Measurements from ENCODE around the gene PRKCE. TPM values are rescaled to one million over a fixed set of nuclear protein-coding genes. Genes with fewer than 3 reads are reported as not detected.

The PRKCE gene
- total and polyA plus RNA-seq, 11 donors: 4.1 to 22.3 (median 16.2) TPM

DNA sequence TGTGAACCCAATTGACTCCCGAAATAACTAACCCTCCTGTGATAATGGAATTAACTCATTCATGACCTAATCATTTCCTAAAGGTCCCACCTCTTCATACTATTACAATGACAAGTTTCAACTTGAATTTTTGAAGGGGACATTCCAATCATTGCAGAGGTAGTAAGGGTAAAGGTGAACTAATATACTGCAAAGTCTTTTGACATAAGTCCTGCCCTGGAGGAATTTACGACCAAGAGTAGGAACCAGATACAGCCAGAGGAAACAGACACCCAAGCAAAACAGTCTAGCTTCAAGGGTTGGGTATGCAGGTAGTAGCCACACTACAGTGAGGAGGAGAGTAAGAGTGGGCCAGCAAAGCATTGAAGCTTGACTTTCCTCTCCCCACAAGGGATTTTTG is 39.2 kb upstream of the PRKCE start:
- 54 to 65% (median 60%) methylated on average over 2 of the region's 2 CpGs for WGBS, 4 donors
- H3K4me1 ChIP-seq: peaks cover 0 to 17% (median 13%) of the 10 kb centered on the region in 12 donors
- intact Hi-C loops (cut with DNase I): no loop called here
- TF ChIP-seq, protein P1, sequence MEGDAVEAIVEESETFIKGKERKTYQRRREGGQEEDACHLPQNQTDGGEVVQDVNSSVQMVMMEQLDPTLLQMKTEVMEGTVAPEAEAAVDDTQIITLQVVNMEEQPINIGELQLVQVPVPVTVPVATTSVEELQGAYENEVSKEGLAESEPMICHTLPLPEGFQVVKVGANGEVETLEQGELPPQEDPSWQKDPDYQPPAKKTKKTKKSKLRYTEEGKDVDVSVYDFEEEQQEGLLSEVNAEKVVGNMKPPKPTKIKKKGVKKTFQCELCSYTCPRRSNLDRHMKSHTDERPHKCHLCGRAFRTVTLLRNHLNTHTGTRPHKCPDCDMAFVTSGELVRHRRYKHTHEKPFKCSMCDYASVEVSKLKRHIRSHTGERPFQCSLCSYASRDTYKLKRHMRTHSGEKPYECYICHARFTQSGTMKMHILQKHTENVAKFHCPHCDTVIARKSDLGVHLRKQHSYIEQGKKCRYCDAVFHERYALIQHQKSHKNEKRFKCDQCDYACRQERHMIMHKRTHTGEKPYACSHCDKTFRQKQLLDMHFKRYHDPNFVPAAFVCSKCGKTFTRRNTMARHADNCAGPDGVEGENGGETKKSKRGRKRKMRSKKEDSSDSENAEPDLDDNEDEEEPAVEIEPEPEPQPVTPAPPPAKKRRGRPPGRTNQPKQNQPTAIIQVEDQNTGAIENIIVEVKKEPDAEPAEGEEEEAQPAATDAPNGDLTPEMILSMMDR (IDR thresholded peaks at IDR 0.05): no peak
- TF ChIP-seq POLR2A (IDR thresholded peaks at IDR 0.05): no peak
- H3K36me3 ChIP-seq: no peaks in the 10 kb centered on the region
- no peak overlapping the region for H3K4me3 ChIP-seq
- DNase-seq (no peak), ATAC-seq (no peak)
- H3K9me3 ChIP-seq: no peaks in the 10 kb centered on the region
- no peaks in the 10 kb centered on the region for H3K27me3 ChIP-seq
- no peak overlapping the region for H3K27ac ChIP-seq

DNA sequence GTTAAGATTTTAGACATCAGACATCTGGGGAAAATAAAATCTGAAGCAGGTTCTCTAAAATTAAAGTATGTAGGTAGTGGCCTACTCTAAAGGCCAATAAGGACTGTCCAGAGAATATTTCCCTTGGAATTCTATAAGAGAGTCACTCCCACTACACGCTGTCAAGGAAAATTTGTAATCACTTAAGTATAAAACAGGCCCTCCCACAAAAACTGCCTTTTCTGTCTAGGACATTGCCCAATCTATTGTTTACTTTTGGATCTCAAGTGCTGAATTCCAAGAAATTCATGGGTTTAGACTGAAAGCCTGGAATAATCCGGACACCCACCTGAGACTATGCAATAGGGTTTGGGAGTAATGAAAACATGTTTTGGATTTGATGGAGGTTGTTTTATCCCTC is 38.7 kb upstream of the PRKCE start:
- WGBS, 4 donors: 80 to 87% (median 85%) methylated on average over 2 of the region's 2 CpGs
- H3K36me3 ChIP-seq: no peaks in the 10 kb centered on the region
- H3K4me3 ChIP-seq: no peak overlapping the region
- no peaks in the 10 kb centered on the region for H3K27me3 ChIP-seq
- no peak overlapping the region for H3K27ac ChIP-seq
- intact Hi-C loops (cut with DNase I): no loop called here
- TF ChIP-seq, protein P1 (IDR thresholded peaks at IDR 0.05): no peak
- TF ChIP-seq POLR2A (IDR thresholded peaks at IDR 0.05): no peak
- ATAC-seq (no peak), DNase-seq (no peak)
- no peaks in the 10 kb centered on the region for H3K9me3 ChIP-seq
- peaks cover 0 to 16% (median 12%) of the 10 kb centered on the region in 12 donors for H3K4me1 ChIP-seq

DNA sequence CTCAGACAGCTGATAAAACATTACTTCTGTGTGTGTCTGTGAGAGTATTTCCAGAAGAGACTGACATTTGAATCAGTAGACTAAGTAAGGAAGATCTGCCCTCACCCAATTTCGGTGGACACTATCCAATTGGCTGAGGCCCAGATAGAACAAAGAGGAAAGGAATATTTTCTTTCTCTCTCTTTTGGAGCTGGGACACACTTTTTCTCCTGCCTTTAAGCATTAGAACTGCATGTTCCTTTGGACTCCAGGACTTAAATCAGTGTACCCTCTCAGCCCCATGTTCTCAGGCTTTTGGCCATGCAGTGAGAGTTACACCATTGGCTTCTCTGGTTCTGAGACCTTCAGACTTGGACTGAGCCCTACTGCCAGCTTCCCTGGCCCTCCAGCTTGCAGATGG is 37.1 kb upstream of the PRKCE start:
- Histone ChIP-seq H3K9me3 (no peaks in the 10 kb centered on the region), H3K4me3 (no peak overlapping the region), H3K27me3 (no peaks in the 10 kb centered on the region), H3K36me3 (no peaks in the 10 kb centered on the region), H3K4me1 (peaks cover 0 to 16% (median 11%) of the 10 kb centered on the region in 12 donors), H3K27ac (peak overlapping the region in 1 of 12 donors; percentile 5)
- no peak for ATAC-seq
- TF ChIP-seq POLR2A (IDR thresholded peaks at IDR 0.05): no peak
- TF ChIP-seq, protein P1 (IDR thresholded peaks at IDR 0.05): no peak
- intact Hi-C loops (cut with DNase I): no loop called here
- WGBS, 4 donors: 36 to 60% (median 48%) methylated on average over 1 of the region's 1 CpG
- no peak for DNase-seq

DNA sequence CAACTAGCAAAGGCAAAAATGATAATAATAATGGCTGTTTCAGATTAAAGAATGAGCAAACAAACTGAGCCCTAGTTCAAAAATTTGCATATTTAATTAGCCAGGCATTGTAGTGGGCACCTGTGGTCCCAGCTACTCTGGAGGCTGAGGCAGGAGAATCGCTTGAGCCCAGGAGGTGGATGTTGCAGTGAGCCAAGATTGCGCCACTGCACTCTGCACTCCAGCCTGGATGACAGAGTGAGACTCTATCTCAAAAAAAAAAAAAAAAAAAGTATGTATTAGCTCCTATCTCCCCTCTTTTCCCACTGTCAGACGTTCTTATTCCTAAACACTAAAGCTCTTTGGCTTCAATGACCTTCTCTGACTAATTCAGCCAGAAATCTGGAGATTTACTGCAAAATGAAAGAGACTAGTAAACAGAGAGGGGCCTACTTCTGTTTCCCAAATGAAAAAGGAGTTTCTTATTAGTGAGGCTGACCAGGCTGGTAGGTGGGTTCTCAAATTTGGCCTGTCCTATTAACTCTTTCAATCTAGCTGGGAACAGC is 36.5 kb upstream of the PRKCE start:
- H3K4me3 ChIP-seq: no peak overlapping the region
- DNase-seq (no peak), ATAC-seq (no peak)
- no peak overlapping the region for H3K27ac ChIP-seq
- intact Hi-C loops (cut with DNase I): no loop called here
- H3K36me3 ChIP-seq: no peaks in the 10 kb centered on the region
- no peaks in the 10 kb centered on the region for H3K27me3 ChIP-seq
- 81 to 84% (median 82%) methylated on average over 3 of the region's 3 CpGs for WGBS, 4 donors
- H3K9me3 ChIP-seq: no peaks in the 10 kb centered on the region
- no peak for TF ChIP-seq POLR2A (IDR thresholded peaks at IDR 0.05)
- TF ChIP-seq, protein P1 (IDR thresholded peaks at IDR 0.05): no peak
- peaks cover 0 to 12% (median 6%) of the 10 kb centered on the region in 12 donors for H3K4me1 ChIP-seq
